CD4-positive, alpha-beta T cell treated with Interleukin-15 for 1 hour (primary cell): ENCODE measurements around the gene PKP4.

Source experiments
- DNase-seq: peaks from one replicate; pipeline ENCODE4 v3.0.0-alpha.2; 2020

Gene PKP4

GRCh38 chr2:158603986-158604385 lies 147.2 kb downstream of the PKP4 start:
- no peak for DNase-seq

GRCh38 chr2:158610059-158610458 lies 153.3 kb downstream of the PKP4 start:
- no peak for DNase-seq

- no peak for DNase-seq
Observed at GRCh38 chr2:158616480-158617000, 159.8 kb downstream of the PKP4 start.

- DNase-seq: no peak
Observed at GRCh38 chr2:158618891-158619490, 162.2 kb downstream of the PKP4 start.

- no peak for DNase-seq
Observed at GRCh38 chr2:158619496-158619895, 162.7 kb downstream of the PKP4 start.

- DNase-seq: no peak
Observed at GRCh38 chr2:158620656-158621055, 163.9 kb downstream of the PKP4 start.

GRCh38 chr2:158624071-158624667 lies 167.4 kb downstream of the PKP4 start:
- DNase-seq: no peak

GRCh38 chr2:158624961-158625360 lies 168.2 kb downstream of the PKP4 start:
- no peak for DNase-seq

- DNase-seq: no peak
Observed at GRCh38 chr2:158629116-158629515, 172.4 kb downstream of the PKP4 start.

GRCh38 chr2:158633261-158633660 lies 176.5 kb downstream of the PKP4 start:
- DNase-seq: no peak

GRCh38 chr2:158634627-158635026 lies 177.9 kb downstream of the PKP4 start:
- DNase-seq: no peak

- no peak for DNase-seq
Observed at GRCh38 chr2:158635961-158636601, 179.3 kb downstream of the PKP4 start.

- no peak for DNase-seq
Observed at GRCh38 chr2:158637357-158637756, 180.6 kb downstream of the PKP4 start.

GRCh38 chr2:158644139-158644538 lies 187.4 kb downstream of the PKP4 start:
- DNase-seq: no peak

GRCh38 chr2:158645299-158645698 lies 188.5 kb downstream of the PKP4 start:
- no peak for DNase-seq

- DNase-seq: no peak
Observed at GRCh38 chr2:158647436-158648231, 190.9 kb downstream of the PKP4 start.

GRCh38 chr2:158649846-158650245 lies 193.1 kb downstream of the PKP4 start:
- no peak for DNase-seq

GRCh38 chr2:158650646-158651357 lies 194.1 kb downstream of the PKP4 start:
- no peak for DNase-seq

GRCh38 chr2:158651358-158652057 lies 194.8 kb downstream of the PKP4 start:
- DNase-seq: no peak

GRCh38 chr2:158655628-158656027 lies 198.9 kb downstream of the PKP4 start:
- no peak for DNase-seq

GRCh38 chr2:158656492-158657229 lies 199.9 kb downstream of the PKP4 start:
- DNase-seq: no peak
